GM12878 (cell line): ENCODE measurements around the gene GLT6D1. TPM values are rescaled to one million over a fixed set of nuclear protein-coding genes. Genes with fewer than 3 reads are reported as not detected.

ENCODE experiments used
- ATAC-seq: fragments of 200-7000 bp; cut with Tn5 transposase; 3 replicates; pipeline ENCODE4 v1.9.1; 2020; ENCODE audit warnings: mild to moderate bottlenecking, moderate library complexity
- BruUV-seq: library from RNA; stranded (reverse); fragments of 400-500 nt; replicated peaks from 2 replicates; lab custom pipeline; 2021; lab: Mats Ljungman, UMichigan
- CTCF ChIA-PET: fragments of 300-600 bp; sonication (Branson Sonifier 250); formaldehyde crosslinking; extraction: SDS; loops from one replicate; lab custom pipeline; 2021; ENCODE audit warnings: inconsistent platforms; lab: Yijun Ruan, JAX
- POLR2A ChIA-PET: fragments of 350-600 bp; formaldehyde crosslinking; extraction: SDS; loops from one replicate; lab custom pipeline; 2021; ENCODE audit warnings: inconsistent platforms; lab: Charles Lee
- RAD21 ChIA-PET: fragments of 300-600 bp; sonication (Branson Sonifier 250); formaldehyde crosslinking; loops from one replicate; lab custom pipeline; 2023; ENCODE audit warnings: antibody characterized with exemption; ENCODE audit not compliant: unreplicated experiment; lab: Charles Lee
- SMC1A ChIA-PET: fragments of 300-600 bp; sonication (Branson Sonifier 250); formaldehyde crosslinking; loops from one replicate; lab custom pipeline; 2023; ENCODE audit not compliant: unreplicated experiment, uncharacterized antibody; lab: Charles Lee
- DNase-seq: peaks from one replicate; pipeline ENCODE4 v3.0.0-alpha.2; 2011; ENCODE audit warnings: low read depth, low spot score
- FAIRE-seq: peaks from 3 replicates; lab custom pipeline; 2011; peaks lifted over from hg19 to GRCh38; lab: Jason Lieb, UNC
- H2AFZ ChIP-seq: 2 replicates; pipeline ENCODE4 v1.6.0; 2011; ENCODE audit warnings: low read depth, low read length, control low read depth; ENCODE audit not compliant: control insufficient read depth
- H3K27ac ChIP-seq: 2 replicates; pipeline ENCODE4 v1.5.1; 2011; ENCODE audit warnings: control low read depth; ENCODE audit not compliant: control insufficient read depth, insufficient read depth
- H3K27me3 ChIP-seq, 2 experiments: replicated peaks in 1 of 2; 2 replicates each; pipeline versions ENCODE4 v1.6.0 to v1.6.1; 2011; ENCODE audit warnings: low read length in 1 of 2; ENCODE audit not compliant: control insufficient read depth in 2 of 2, insufficient read depth in 2 of 2
- H3K36me3 ChIP-seq, 2 experiments: 2 replicates each; pipeline ENCODE4 v1.5.1; 2011; ENCODE audit warnings: low read length in 1 of 2; ENCODE audit not compliant: control insufficient read depth in 2 of 2, insufficient read depth in 2 of 2
- H3K4me1 ChIP-seq: 2 replicates; pipeline ENCODE4 v1.6.1; 2011; ENCODE audit warnings: mild to moderate bottlenecking, low read length, moderate library complexity, mixed read lengths; ENCODE audit not compliant: control insufficient read depth, insufficient read depth
- H3K4me2 ChIP-seq: 2 replicates; pipeline ENCODE4 v1.6.0; 2011; ENCODE audit warnings: control low read depth; ENCODE audit not compliant: control insufficient read depth, insufficient read depth
- H3K4me3 ChIP-seq: fragments of 200-600 bp; sonication (generic); 2 replicates; pipeline ENCODE4 v1.5.1; 2016
- H3K79me2 ChIP-seq: 2 replicates; pipeline ENCODE4 v1.6.0; 2011; ENCODE audit warnings: low read length; ENCODE audit not compliant: control insufficient read depth, insufficient read depth
- H3K9ac ChIP-seq: 2 replicates; pipeline ENCODE4 v1.8.0; 2011; ENCODE audit warnings: low read length, control low read depth, mixed read lengths; ENCODE audit not compliant: control insufficient read depth, insufficient read depth
- H3K9me3 ChIP-seq: replicated peaks from 3 replicates; pipeline ENCODE4 v1.5.1; 2011; ENCODE audit warnings: mild to moderate bottlenecking, low read length; ENCODE audit not compliant: control insufficient read depth, insufficient read depth
- H4K20me1 ChIP-seq: 2 replicates; pipeline ENCODE4 v1.6.0; 2011; ENCODE audit not compliant: control insufficient read depth, insufficient read depth
- CBX5 ChIP-seq: sonication (generic); IDR thresholded peaks from 2 replicates; pipeline ENCODE4 v1.6.1; 2016; ENCODE audit warnings: low read depth, moderate library complexity, mild to moderate bottlenecking, inconsistent platforms
- CREB1 ChIP-seq: IDR thresholded peaks from 2 replicates; pipeline ENCODE4 v1.6.1; 2012; ENCODE audit warnings: low read depth, mild to moderate bottlenecking, inconsistent platforms
- LARP7 ChIP-seq: fragments of 450-650 bp; IDR thresholded peaks from 2 replicates; pipeline ENCODE4 v1.6.1; 2017; ENCODE audit warnings: mild to moderate bottlenecking
- RCOR1 ChIP-seq: conservative IDR thresholded peaks from 2 replicates; pipeline ENCODE4 v1.6.1; 2012; ENCODE audit warnings: low read depth, low read length, improper control_type of control experiment
- SIN3A ChIP-seq: IDR thresholded peaks from 2 replicates; pipeline ENCODE4 v1.6.1; 2012; ENCODE audit warnings: low read depth, low read length, improper control_type of control experiment
- SIX5 ChIP-seq: IDR thresholded peaks from 2 replicates; pipeline ENCODE4 v1.6.1; 2011; ENCODE audit warnings: mild to moderate bottlenecking, low read depth, low read length, moderate library complexity; ENCODE audit not compliant: severe bottlenecking
- STAT3 ChIP-seq: IDR thresholded peaks from 2 replicates; pipeline ENCODE4 v1.6.1; 2011; ENCODE audit warnings: low read depth, low read length, improper control_type of control experiment
- ZNF274 ChIP-seq: IDR thresholded peaks from one replicate; pipeline ENCODE4 v1.8.0; 2011; ENCODE audit not compliant: insufficient read length, insufficient read depth
- WGBS: methylation state at CpG from one replicate; pipeline ENCODE4 v1.1.6; 2016; ENCODE audit warnings: low lambda C conversion rate; ENCODE audit not compliant: insufficient replicate concordance, insufficient coverage; ENCODE audit errors: missing lambda C conversion rate; 5-methylcytosine and 5-hydroxymethylcytosine counted together
- in situ Hi-C: fragments of 300-500 bp; cut with MboI; formaldehyde crosslinking; loops from 9 replicates; pipeline ENCODE4 v1.14.3; 2018; ENCODE audit warnings: mixed read lengths
- intact Hi-C: fragments of 100-400 bp; cut with micrococcal nuclease; formaldehyde crosslinking; loops from one replicate; pipeline ENCODE4 v1.14.2; 2022; ENCODE audit not compliant: unreplicated experiment
- polyA plus RNA-seq, 11 experiments: library from polyadenylated mRNA; depleted of rRNA in 4 of 11; unstranded in 6 of 11; stranded (reverse) in 5 of 11; fragments of >200 nt; fragmentation: Nextera tagmentation in 4 of 11; fragmentation: Illumina TruSeq in 1 of 11; extraction: Ambion mirVana in 4 of 11; extraction: Trizol in 1 of 11; gene quantifications; 1 replicate in 1 of 11; 2 replicates in 10 of 11; pipeline versions ENCODE4 v1.2.1 to v1.2.3, GENCODE V29; 2011 to 2016; ENCODE audit warnings: inconsistent platforms in 2 of 11, missing spikeins in 2 of 11, low read depth in 1 of 11
- total RNA-seq, 4 experiments: library from RNA; depleted of rRNA in 3 of 4; stranded (reverse); fragments of >200 nt in 3 of 4; fragmentation: Illumina TruSeq in 1 of 4; extraction: Trizol in 1 of 4; gene quantifications; 2 replicates each; pipeline versions ENCODE4 v1.2.1 to v1.2.3, GENCODE V29; 2013 to 2021
- TF ChIP-seq, protein P1 (sequence below): fragments of 450-650 bp; formaldehyde crosslinking; IDR thresholded peaks from 2 replicates; pipeline ENCODE4 v1.5.0; 2022; ENCODE audit warnings: mild to moderate bottlenecking, missing genetic modification characterization

The GLT6D1 gene
- total and polyA plus RNA-seq, 10 of the 15 experiments (the other 5 are each of a cell fraction or from before 2014, with no cell fraction given): not detected

DNA sequence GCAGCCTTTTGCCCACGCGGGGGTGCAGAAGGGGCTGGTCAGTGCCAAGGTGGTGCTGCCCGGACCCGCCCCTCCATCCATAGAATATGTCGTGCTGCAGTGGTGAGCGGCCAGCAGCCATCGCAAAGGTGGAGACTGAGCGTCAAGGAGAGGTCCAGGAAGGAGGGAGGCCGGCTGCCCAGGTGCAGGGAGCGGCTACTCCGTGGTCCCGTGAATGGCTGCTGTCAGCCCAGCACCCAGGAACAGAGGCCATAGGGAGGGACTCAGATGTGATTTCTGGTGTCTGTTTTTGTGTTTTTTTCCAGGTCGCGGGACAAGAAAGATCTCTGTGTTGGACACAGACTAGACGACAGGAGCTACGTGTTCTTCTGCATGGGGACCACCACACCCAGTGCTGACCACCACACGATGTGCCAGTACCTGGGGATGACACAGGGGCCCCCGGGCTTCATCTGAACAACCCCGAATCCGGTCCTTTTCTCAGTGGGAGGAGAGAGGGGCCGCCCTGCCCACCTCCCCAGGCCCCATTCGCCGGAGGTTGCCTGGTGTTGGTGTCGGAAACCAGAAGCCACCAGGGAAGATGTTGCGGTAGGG is 48.8 kb downstream of the GLT6D1 start:
- DNase-seq (no peak), FAIRE-seq (no peak), ATAC-seq (no peak)
- Histone ChIP-seq H3K79me2 (no peaks in the 10 kb centered on the region), H3K27me3 (no peaks in the 10 kb centered on the region), H3K4me3 (no peak overlapping the region), H3K9ac (no peak overlapping the region), H4K20me1 (no peaks in the 10 kb centered on the region), H3K4me1 (no peaks in the 10 kb centered on the region), H3K27ac (no peak overlapping the region), H3K9me3 (no peaks in the 10 kb centered on the region), H2AFZ (no peak overlapping the region), H3K4me2 (no peak overlapping the region), H3K36me3 (no peaks in the 10 kb centered on the region)
- ChIA-PET POLR2A (no interaction called here), CTCF (no interaction called here), RAD21 (no interaction called here), SMC1A (no interaction called here)
- TF ChIP-seq LARP7: no peak
- no peak for TF ChIP-seq STAT3
- no peak for TF ChIP-seq SIX5
- no peak for TF ChIP-seq CREB1
- TF ChIP-seq CBX5: no peak
- no peak for TF ChIP-seq RCOR1
- TF ChIP-seq, protein P1, sequence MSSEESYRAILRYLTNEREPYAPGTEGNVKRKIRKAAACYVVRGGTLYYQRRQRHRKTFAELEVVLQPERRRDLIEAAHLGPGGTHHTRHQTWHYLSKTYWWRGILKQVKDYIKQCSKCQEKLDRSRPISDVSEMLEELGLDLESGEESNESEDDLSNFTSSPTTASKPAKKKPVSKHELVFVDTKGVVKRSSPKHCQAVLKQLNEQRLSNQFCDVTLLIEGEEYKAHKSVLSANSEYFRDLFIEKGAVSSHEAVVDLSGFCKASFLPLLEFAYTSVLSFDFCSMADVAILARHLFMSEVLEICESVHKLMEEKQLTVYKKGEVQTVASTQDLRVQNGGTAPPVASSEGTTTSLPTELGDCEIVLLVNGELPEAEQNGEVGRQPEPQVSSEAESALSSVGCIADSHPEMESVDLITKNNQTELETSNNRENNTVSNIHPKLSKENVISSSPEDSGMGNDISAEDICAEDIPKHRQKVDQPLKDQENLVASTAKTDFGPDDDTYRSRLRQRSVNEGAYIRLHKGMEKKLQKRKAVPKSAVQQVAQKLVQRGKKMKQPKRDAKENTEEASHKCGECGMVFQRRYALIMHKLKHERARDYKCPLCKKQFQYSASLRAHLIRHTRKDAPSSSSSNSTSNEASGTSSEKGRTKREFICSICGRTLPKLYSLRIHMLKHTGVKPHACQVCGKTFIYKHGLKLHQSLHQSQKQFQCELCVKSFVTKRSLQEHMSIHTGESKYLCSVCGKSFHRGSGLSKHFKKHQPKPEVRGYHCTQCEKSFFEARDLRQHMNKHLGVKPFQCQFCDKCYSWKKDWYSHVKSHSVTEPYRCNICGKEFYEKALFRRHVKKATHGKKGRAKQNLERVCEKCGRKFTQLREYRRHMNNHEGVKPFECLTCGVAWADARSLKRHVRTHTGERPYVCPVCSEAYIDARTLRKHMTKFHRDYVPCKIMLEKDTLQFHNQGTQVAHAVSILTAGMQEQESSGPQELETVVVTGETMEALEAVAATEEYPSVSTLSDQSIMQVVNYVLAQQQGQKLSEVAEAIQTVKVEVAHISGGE: no peak
- TF ChIP-seq ZNF274: no peak
- no peak for TF ChIP-seq SIN3A
- intact Hi-C loops (no loop called here), in situ Hi-C loops (no loop called here)
- no TSS peak for BruUV-seq
- WGBS: 49% methylated on average over 21 of the region's 25 CpGs
